WTC11 (cell line): ENCODE results near the gene CXCL11. TPM values are rescaled to one million over a fixed set of nuclear protein-coding genes. Genes with fewer than 3 reads are reported as not detected.
A peak's percentile ranks its signal among the peaks of the same experiment; 100 is the strongest.
"Not testable (repeated sequence)": the region's sequence is repeated elsewhere in the genome, so short reads cannot be mapped to it uniquely, and the experiment has no call there.

Experiments
- ATAC-seq: fragments of 200-7000 bp; cut with Tn5 transposase; 2 replicates; pipeline ENCODE4 v1.10.0; 2021; ENCODE audit warnings: mild to moderate bottlenecking, moderate library complexity
- CTCF ChIA-PET: fragments of 300-600 bp; sonication (Branson Sonifier 250); formaldehyde crosslinking; loops from one replicate; lab custom pipeline; 2021; ENCODE audit warnings: antibody characterized with exemption; lab: Charles Lee
- POLR2A ChIA-PET: fragments of 350-600 bp; sonication (Branson Sonifier 250); formaldehyde crosslinking; loops from one replicate; lab custom pipeline; 2021; ENCODE audit warnings: antibody characterized with exemption; lab: Charles Lee
- DNase-seq: peaks from one replicate; pipeline ENCODE4 v3.0.0; 2021; ENCODE audit warnings: low spot score
- H3K27ac Mint-ChIP-seq: 2 replicates; pipeline ENCODE4 v1.8.0; 2021; ENCODE audit warnings: mixed read lengths
- H3K27me3 Mint-ChIP-seq: 2 replicates; pipeline ENCODE4 v1.8.0; 2021; ENCODE audit warnings: low read depth, mild to moderate bottlenecking, moderate library complexity, mixed read lengths
- H3K36me3 Mint-ChIP-seq: 2 replicates; pipeline ENCODE4 v1.8.0; 2021; ENCODE audit warnings: mixed read lengths
- H3K4me1 Mint-ChIP-seq: 2 replicates; pipeline ENCODE4 v1.8.0; 2022; ENCODE audit warnings: mixed read lengths
- H3K4me3 Mint-ChIP-seq: 2 replicates; pipeline ENCODE4 v1.8.0; 2021; ENCODE audit warnings: mild to moderate bottlenecking, moderate library complexity, mixed read lengths
- H3K9me3 Mint-ChIP-seq: 2 replicates; pipeline ENCODE4 v1.8.0; 2021; ENCODE audit warnings: mixed read lengths
- FOXJ3 ChIP-seq: sonication (generic); formaldehyde crosslinking; IDR thresholded peaks from 2 replicates; pipeline ENCODE4 v1.9.0; 2021; ENCODE audit warnings: missing genetic modification reagents, mild to moderate bottlenecking, borderline replicate concordance
- FOXK1 ChIP-seq: sonication (generic); formaldehyde crosslinking; IDR thresholded peaks from 2 replicates; pipeline ENCODE4 v1.8.0; 2022; ENCODE audit warnings: mild to moderate bottlenecking, moderate library complexity, missing genetic modification reagents
- GABPB1 ChIP-seq: sonication (generic); formaldehyde crosslinking; IDR thresholded peaks from 2 replicates; pipeline ENCODE4 v1.8.1; 2023; ENCODE audit warnings: mild to moderate bottlenecking, missing genetic modification reagents
- IRF2 ChIP-seq: sonication (generic); formaldehyde crosslinking; IDR thresholded peaks from 2 replicates; pipeline ENCODE4 v1.8.0; 2022; ENCODE audit warnings: low read depth, missing genetic modification reagents, borderline replicate concordance
- JAZF1 ChIP-seq: fragments of 250-450 bp; sonication (Bioruptor Pico); IDR thresholded peaks from 2 replicates; pipeline ENCODE4 v1.9.0; 2021; ENCODE audit warnings: moderate library complexity, mild to moderate bottlenecking, inconsistent platforms
- KAT7 ChIP-seq: sonication (generic); formaldehyde crosslinking; IDR thresholded peaks from 2 replicates; pipeline ENCODE4 v1.8.1; 2023; ENCODE audit warnings: missing genetic modification reagents, mild to moderate bottlenecking, borderline replicate concordance
- MLX ChIP-seq: sonication (generic); formaldehyde crosslinking; IDR thresholded peaks from 2 replicates; pipeline ENCODE4 v1.8.1; 2023; ENCODE audit warnings: mild to moderate bottlenecking, missing genetic modification reagents, moderate library complexity
- SMAD3 ChIP-seq: sonication (generic); formaldehyde crosslinking; IDR thresholded peaks from 2 replicates; pipeline ENCODE4 v1.8.0; 2022; ENCODE audit warnings: missing genetic modification reagents, mild to moderate bottlenecking, borderline replicate concordance
- SP1 ChIP-seq: sonication (generic); formaldehyde crosslinking; conservative IDR thresholded peaks from 2 replicates; pipeline ENCODE4 v1.8.1; 2022; ENCODE audit warnings: missing genetic modification reagents
- TEAD4 ChIP-seq: sonication (generic); formaldehyde crosslinking; IDR thresholded peaks from 2 replicates; pipeline ENCODE4 v1.8.0; 2022; ENCODE audit warnings: mild to moderate bottlenecking, missing genetic modification reagents
- TP53 ChIP-seq: sonication (generic); formaldehyde crosslinking; IDR thresholded peaks from 2 replicates; pipeline ENCODE4 v1.8.1; 2023; ENCODE audit warnings: mild to moderate bottlenecking, missing genetic modification reagents
- ZNF423 ChIP-seq: fragments of 250-450 bp; sonication (Bioruptor Pico); IDR thresholded peaks from 2 replicates; pipeline ENCODE4 v2.1.2; 2022; ENCODE audit warnings: mild to moderate bottlenecking, moderate library complexity
- ZNF671 ChIP-seq: fragments of 250-450 bp; sonication (Bioruptor Pico); IDR thresholded peaks from 2 replicates; pipeline ENCODE4 v1.8.0; 2021; ENCODE audit warnings: mild to moderate bottlenecking
- total RNA-seq: library from RNA; stranded (reverse); gene quantifications from 3 replicates; pipeline ENCODE4 v1.2.3, GENCODE V29; 2021
- TF ChIP-seq, protein P1 (sequence below): fragments of 250-450 bp; sonication (Bioruptor Pico); IDR thresholded peaks from 2 replicates; pipeline ENCODE4 v1.9.0; 2021; ENCODE audit warnings: mild to moderate bottlenecking, borderline replicate concordance

Gene CXCL11
- total RNA-seq, 1 experiment from 2014 or later: 0.20 TPM

DNA sequence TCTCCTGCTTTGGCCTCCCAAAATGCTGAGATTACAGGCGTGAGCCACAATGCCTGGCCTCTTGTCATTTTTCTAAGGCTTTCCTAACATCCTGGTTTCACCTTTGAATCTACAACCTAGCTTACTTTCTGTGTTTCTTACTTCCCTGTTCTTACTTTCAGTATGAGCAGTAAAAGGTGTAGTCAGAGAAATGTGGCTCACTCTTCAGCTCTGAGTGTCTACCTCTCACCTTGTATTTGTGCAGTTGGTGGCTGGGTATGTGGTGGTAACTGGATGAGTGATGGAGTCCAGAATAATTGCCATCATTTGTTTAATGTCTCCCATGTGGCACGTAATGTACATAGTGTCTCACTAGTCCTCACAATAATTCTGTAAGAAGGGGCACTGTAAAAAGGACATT is 19.1 kb upstream of the CXCL11 start:
- no peak overlapping the region for H3K4me3 Mint-ChIP-seq

GRCh38 chr4:76053730-76054129 is 17.9 kb upstream of the CXCL11 start:
- CTCF ChIA-PET: interaction anchor here (1.3 to 3.4 kb wide), 3 partner anchors 33 to 158 kb away, joined by 6 to 23 read pairs (median 13); no protein-coding TSS in a partner anchor
- Mint-ChIP-seq H3K27me3 (peaks cover 15% of the 10 kb centered on the region), H3K9me3 (0 out of 2 replicates have a peak, but pooled peaks cover 3% of the 10 kb centered on the region), H3K27ac (peak overlapping the region; percentile 55; the same call in 1 of the 2 replicates), H3K4me1 (peaks cover 32% of the 10 kb centered on the region), H3K4me3 (no peak overlapping the region), H3K36me3 (no peaks in the 10 kb centered on the region)
- ATAC-seq (0 out of 2 replicates have a peak, but pooled peaks have one; percentile 18), DNase-seq (no peak)
- no peak for TF ChIP-seq SMAD3 (CRISPR knock-in tag)
- no peak for TF ChIP-seq KAT7 (CRISPR knock-in tag)
- no peak for TF ChIP-seq TP53 (CRISPR knock-in tag)
- POLR2A ChIA-PET: no interaction called here

More for the DNA sequence above, 19.1 kb upstream of the CXCL11 start:
- H3K27ac Mint-ChIP-seq: no peak overlapping the region
- TF ChIP-seq ZNF671 (CRISPR knock-in tag) (no peak), FOXJ3 (CRISPR knock-in tag) (no peak), ZNF423 (CRISPR knock-in tag) (no peak), FOXK1 (CRISPR knock-in tag) (no peak), MLX (no peak), IRF2 (no peak), TEAD4 (CRISPR knock-in tag) (no peak), JAZF1 (CRISPR knock-in tag) (no peak), SP1 (no peak), GABPB1 (CRISPR knock-in tag) (no peak)
- TF ChIP-seq, protein P1, sequence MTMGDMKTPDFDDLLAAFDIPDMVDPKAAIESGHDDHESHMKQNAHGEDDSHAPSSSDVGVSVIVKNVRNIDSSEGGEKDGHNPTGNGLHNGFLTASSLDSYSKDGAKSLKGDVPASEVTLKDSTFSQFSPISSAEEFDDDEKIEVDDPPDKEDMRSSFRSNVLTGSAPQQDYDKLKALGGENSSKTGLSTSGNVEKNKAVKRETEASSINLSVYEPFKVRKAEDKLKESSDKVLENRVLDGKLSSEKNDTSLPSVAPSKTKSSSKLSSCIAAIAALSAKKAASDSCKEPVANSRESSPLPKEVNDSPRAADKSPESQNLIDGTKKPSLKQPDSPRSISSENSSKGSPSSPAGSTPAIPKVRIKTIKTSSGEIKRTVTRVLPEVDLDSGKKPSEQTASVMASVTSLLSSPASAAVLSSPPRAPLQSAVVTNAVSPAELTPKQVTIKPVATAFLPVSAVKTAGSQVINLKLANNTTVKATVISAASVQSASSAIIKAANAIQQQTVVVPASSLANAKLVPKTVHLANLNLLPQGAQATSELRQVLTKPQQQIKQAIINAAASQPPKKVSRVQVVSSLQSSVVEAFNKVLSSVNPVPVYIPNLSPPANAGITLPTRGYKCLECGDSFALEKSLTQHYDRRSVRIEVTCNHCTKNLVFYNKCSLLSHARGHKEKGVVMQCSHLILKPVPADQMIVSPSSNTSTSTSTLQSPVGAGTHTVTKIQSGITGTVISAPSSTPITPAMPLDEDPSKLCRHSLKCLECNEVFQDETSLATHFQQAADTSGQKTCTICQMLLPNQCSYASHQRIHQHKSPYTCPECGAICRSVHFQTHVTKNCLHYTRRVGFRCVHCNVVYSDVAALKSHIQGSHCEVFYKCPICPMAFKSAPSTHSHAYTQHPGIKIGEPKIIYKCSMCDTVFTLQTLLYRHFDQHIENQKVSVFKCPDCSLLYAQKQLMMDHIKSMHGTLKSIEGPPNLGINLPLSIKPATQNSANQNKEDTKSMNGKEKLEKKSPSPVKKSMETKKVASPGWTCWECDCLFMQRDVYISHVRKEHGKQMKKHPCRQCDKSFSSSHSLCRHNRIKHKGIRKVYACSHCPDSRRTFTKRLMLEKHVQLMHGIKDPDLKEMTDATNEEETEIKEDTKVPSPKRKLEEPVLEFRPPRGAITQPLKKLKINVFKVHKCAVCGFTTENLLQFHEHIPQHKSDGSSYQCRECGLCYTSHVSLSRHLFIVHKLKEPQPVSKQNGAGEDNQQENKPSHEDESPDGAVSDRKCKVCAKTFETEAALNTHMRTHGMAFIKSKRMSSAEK (CRISPR knock-in tag): no peak
- no peak for DNase-seq
- peaks cover 2% of the 10 kb centered on the region for H3K27me3 Mint-ChIP-seq
- no peak for ATAC-seq
- H3K4me1 Mint-ChIP-seq: peaks cover 28% of the 10 kb centered on the region
- H3K36me3 Mint-ChIP-seq: no peaks in the 10 kb centered on the region
- ChIA-PET POLR2A (no interaction called here), CTCF (interaction anchor here (1.6 to 3.4 kb wide), 3 partner anchors 32 to 139 kb away, joined by 4 to 23 read pairs (median 13); no protein-coding TSS in a partner anchor)
- H3K9me3 Mint-ChIP-seq: no peaks in the 10 kb centered on the region

DNA sequence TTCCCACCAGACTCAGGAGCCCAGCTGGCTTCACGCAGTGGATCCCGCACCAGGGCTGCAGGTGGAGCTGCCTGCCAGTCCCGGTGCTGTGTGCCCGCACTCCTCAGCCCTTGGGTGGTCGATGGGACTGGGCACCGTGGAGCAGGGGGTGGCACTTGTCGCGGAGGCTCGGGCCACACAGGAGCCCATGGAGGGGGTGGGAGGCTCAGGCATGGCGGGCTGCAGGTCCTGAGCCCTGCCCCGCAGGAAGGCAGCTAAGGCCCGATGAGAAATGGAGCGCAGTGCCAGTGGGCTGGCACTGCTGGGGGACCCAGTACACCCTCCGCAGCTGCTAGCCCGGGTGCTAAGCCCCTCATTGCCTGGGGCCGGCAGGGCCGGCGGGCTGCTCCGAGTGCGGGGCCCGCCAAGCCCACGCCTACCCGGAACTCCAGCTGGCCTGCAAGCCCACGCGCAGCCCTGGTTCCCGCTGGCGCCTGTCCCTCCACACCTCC is 14.7 kb upstream of the CXCL11 start:
- H3K9me3 Mint-ChIP-seq, H3K36me3 Mint-ChIP-seq, H3K4me3 Mint-ChIP-seq, ATAC-seq, H3K27ac Mint-ChIP-seq, POLR2A ChIA-PET, DNase-seq: not testable (repeated sequence)
- Mint-ChIP-seq H3K27me3 (peaks cover 36% of the 10 kb centered on the region), H3K4me1 (peaks cover 28% of the 10 kb centered on the region)
- CTCF ChIA-PET: interaction anchor here (0.6 kb wide), 1 partner anchor 707 kb away, joined by 3 read pairs; no protein-coding TSS in a partner anchor

DNA sequence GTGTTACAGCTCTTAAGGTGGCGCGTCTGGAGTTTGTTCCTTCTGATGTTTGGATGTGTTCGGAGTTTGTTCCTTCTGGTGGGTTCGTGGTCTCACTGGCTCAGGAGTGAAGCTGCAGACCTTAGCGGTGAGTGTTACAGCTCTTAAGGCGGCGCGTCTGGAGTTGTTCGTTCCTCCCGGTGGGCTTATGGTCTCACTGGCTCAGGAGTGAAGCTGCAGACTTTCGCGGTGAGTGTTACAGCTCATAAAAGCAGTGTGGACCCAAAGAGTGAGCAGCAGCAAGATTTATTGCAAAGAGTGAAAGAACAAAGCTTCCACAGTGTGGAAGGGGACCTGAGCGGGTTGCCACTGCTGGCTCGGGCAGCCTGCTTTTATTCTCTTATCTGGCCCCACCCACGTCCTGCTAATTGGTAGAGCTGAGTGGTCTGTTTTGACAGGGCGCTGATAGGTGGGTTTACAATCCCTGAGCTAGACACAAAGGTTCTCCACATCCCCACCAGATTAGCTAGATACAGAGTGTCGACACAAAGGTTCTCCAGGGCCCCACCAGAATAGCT is 14.1 kb upstream of the CXCL11 start:
- H3K36me3 Mint-ChIP-seq, H3K27ac Mint-ChIP-seq, DNase-seq, H3K4me3 Mint-ChIP-seq, H3K9me3 Mint-ChIP-seq, CTCF ChIA-PET, POLR2A ChIA-PET, ATAC-seq: not testable (repeated sequence)
- Mint-ChIP-seq H3K4me1 (peaks cover 22% of the 10 kb centered on the region), H3K27me3 (peaks cover 38% of the 10 kb centered on the region)

GRCh38 chr4:76044686-76045085 is 8.8 kb upstream of the CXCL11 start:
- POLR2A ChIA-PET, H3K27ac Mint-ChIP-seq, H3K36me3 Mint-ChIP-seq, H3K4me3 Mint-ChIP-seq, ATAC-seq, DNase-seq, CTCF ChIA-PET: not testable (repeated sequence)
- peaks cover 14% of the 10 kb centered on the region for H3K4me1 Mint-ChIP-seq
- peaks cover 40% of the 10 kb centered on the region for H3K27me3 Mint-ChIP-seq
- H3K9me3 Mint-ChIP-seq: peaks cover 19% of the 10 kb centered on the region

DNA sequence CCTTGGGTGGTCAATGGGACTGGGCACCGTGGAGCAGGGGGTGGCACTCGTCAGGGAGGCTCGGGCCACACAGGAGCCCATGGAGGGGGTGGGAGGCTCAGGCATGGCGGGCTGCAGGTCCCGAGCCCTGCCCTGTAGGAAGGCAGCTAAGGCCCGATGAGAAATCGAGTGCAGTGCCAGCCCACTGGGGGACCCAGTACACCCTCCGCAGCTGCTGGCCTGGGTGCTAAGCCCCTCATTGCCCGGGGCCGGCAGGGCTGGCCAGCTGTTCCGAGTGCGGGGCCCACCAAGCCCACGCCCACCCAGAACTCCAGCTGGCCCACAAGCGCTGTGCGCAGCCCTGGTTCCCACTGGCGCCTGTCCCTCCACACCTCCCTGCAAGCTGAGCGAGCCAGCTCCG is 7.4 kb upstream of the CXCL11 start:
- peaks cover 27% of the 10 kb centered on the region for H3K27me3 Mint-ChIP-seq
- H3K27ac Mint-ChIP-seq, H3K4me1 Mint-ChIP-seq, ATAC-seq, H3K36me3 Mint-ChIP-seq, CTCF ChIA-PET, DNase-seq, H3K4me3 Mint-ChIP-seq, POLR2A ChIA-PET: not testable (repeated sequence)
- H3K9me3 Mint-ChIP-seq: peaks cover 19% of the 10 kb centered on the region

- H3K4me1 Mint-ChIP-seq, CTCF ChIA-PET, DNase-seq, H3K36me3 Mint-ChIP-seq, H3K27ac Mint-ChIP-seq, ATAC-seq, H3K4me3 Mint-ChIP-seq, POLR2A ChIA-PET: not testable (repeated sequence)
- Mint-ChIP-seq H3K27me3 (peaks cover 23% of the 10 kb centered on the region), H3K9me3 (peaks cover 19% of the 10 kb centered on the region)
Measured at GRCh38 chr4:76042241-76042998, 6.5 kb upstream of the CXCL11 start.
